Skeletal muscle cell (primary cell): Measurements from ENCODE around the gene CNTN5.
"Not testable (repeated sequence)": the region's sequence is repeated elsewhere in the genome, so short reads cannot be mapped to it uniquely, and the experiment has no call there.

Source experiments
- DNase-seq: peaks from one replicate; pipeline ENCODE4 v3.0.0-alpha.2; 2010; ENCODE audit warnings: low read depth
- H3K4me3 ChIP-seq: 2 replicates; pipeline ENCODE4 v1.5.1; 2011; ENCODE audit warnings: low read depth, mild to moderate bottlenecking, control low read depth, low read length, moderate library complexity

Gene CNTN5

GRCh38 chr11:99257131-99257530 is 236.4 kb downstream of the CNTN5 start:
- H3K4me3 ChIP-seq, result no peak overlapping the region
- DNase-seq, result no peak

GRCh38 chr11:99260696-99261095 is 239.9 kb downstream of the CNTN5 start:
- no peak overlapping the region for H3K4me3 ChIP-seq
- no peak for DNase-seq

GRCh38 chr11:99268886-99269285 is 248.1 kb downstream of the CNTN5 start:
- DNase-seq, result no peak
- no peak overlapping the region for H3K4me3 ChIP-seq

- H3K4me3 ChIP-seq, result no peak overlapping the region
- DNase-seq, result no peak
Observed at GRCh38 chr11:99271527-99271926, 250.8 kb downstream of the CNTN5 start.

GRCh38 chr11:99275521-99275920 is 254.8 kb downstream of the CNTN5 start:
- no peak for DNase-seq

GRCh38 chr11:99277281-99277680 is 256.5 kb downstream of the CNTN5 start:
- no peak for DNase-seq
- no peak overlapping the region for H3K4me3 ChIP-seq

More at GRCh38 chr11:99275521-99275920, 254.8 kb downstream of the CNTN5 start:
- no peak overlapping the region for H3K4me3 ChIP-seq

- DNase-seq, result no peak
- H3K4me3 ChIP-seq, result no peak overlapping the region
Observed at GRCh38 chr11:99279266-99279665, 258.5 kb downstream of the CNTN5 start.

GRCh38 chr11:99281331-99281730 is 260.6 kb downstream of the CNTN5 start:
- DNase-seq, result no peak
- H3K4me3 ChIP-seq, result no peak overlapping the region

- not testable (repeated sequence) for H3K4me3 ChIP-seq, DNase-seq
Observed at GRCh38 chr11:99297925-99298324, 277.2 kb downstream of the CNTN5 start.

GRCh38 chr11:99307510-99308088 is 286.9 kb downstream of the CNTN5 start:
- DNase-seq, result no peak

GRCh38 chr11:99311870-99312269 is 291.1 kb downstream of the CNTN5 start:
- no peak overlapping the region for H3K4me3 ChIP-seq
- no peak for DNase-seq

More at GRCh38 chr11:99307510-99308088, 286.9 kb downstream of the CNTN5 start:
- no peak overlapping the region for H3K4me3 ChIP-seq

GRCh38 chr11:99316776-99317520 is 296.2 kb downstream of the CNTN5 start:
- no peak overlapping the region for H3K4me3 ChIP-seq
- DNase-seq, result no peak

GRCh38 chr11:99320769-99321290 is 300.1 kb downstream of the CNTN5 start:
- DNase-seq, result no peak
- no peak overlapping the region for H3K4me3 ChIP-seq

GRCh38 chr11:99325847-99326246 is 305.1 kb downstream of the CNTN5 start:
- peak; percentile 85 for DNase-seq
- H3K4me3 ChIP-seq, result no peak overlapping the region

- no peak for DNase-seq
- H3K4me3 ChIP-seq, result no peak overlapping the region
Observed at GRCh38 chr11:99327066-99327465, 306.3 kb downstream of the CNTN5 start.

GRCh38 chr11:99327527-99327926 is 306.8 kb downstream of the CNTN5 start:
- no peak overlapping the region for H3K4me3 ChIP-seq
- DNase-seq, result no peak

GRCh38 chr11:99333621-99334020 is 312.9 kb downstream of the CNTN5 start:
- no peak overlapping the region for H3K4me3 ChIP-seq
- no peak for DNase-seq

GRCh38 chr11:99343117-99343516 is 322.4 kb downstream of the CNTN5 start:
- no peak overlapping the region for H3K4me3 ChIP-seq
- DNase-seq, result no peak

GRCh38 chr11:99349151-99349673 is 328.5 kb downstream of the CNTN5 start:
- H3K4me3 ChIP-seq, result no peak overlapping the region
- no peak for DNase-seq

- DNase-seq, result no peak
- no peak overlapping the region for H3K4me3 ChIP-seq
Observed at GRCh38 chr11:99351624-99352023, 330.9 kb downstream of the CNTN5 start.

GRCh38 chr11:99352642-99353041 is 331.9 kb downstream of the CNTN5 start:
- no peak overlapping the region for H3K4me3 ChIP-seq
- DNase-seq, result no peak
